Caco-2 (cell line): ENCODE data around the gene DCT. TPM values are rescaled to one million over a fixed set of nuclear protein-coding genes. Genes with fewer than 3 reads are reported as not detected.
A peak's percentile ranks its signal among the peaks of the same experiment; 100 is the strongest.

Experiments
- BruUV-seq: library from RNA; stranded (reverse); fragments of 400-500 nt; replicated peaks from 2 replicates; lab custom pipeline; 2021; lab: Mats Ljungman, UMichigan
- CTCF ChIA-PET: fragments of 300-600 bp; sonication (Branson Sonifier 250); formaldehyde crosslinking; loops from one replicate; lab custom pipeline; 2022; ENCODE audit warnings: antibody characterized with exemption; lab: Charles Lee
- POLR2A ChIA-PET: fragments of 300-600 bp; sonication (Branson Sonifier 250); formaldehyde crosslinking; loops from one replicate; lab custom pipeline; 2022; ENCODE audit warnings: antibody characterized with exemption; lab: Charles Lee
- DNase-seq, 2 experiments: peaks; one replicate each; pipeline versions ENCODE4 v3.0.0 to v3.0.0-alpha.2; 2020 to 2022
- H3K27me3 ChIP-seq: replicated peaks from 2 replicates; pipeline ENCODE4 v1.6.0; 2011; ENCODE audit warnings: low read length; ENCODE audit not compliant: control insufficient read depth, insufficient read depth
- H3K36me3 ChIP-seq: 2 replicates; pipeline ENCODE4 v1.5.1; 2011; ENCODE audit warnings: low read length; ENCODE audit not compliant: control insufficient read depth, insufficient read depth
- H3K4me1 ChIP-seq: fragments of 250-450 bp; sonication (Bioruptor Pico); 2 replicates; pipeline ENCODE4 v1.5.1; 2020; ENCODE audit warnings: mild to moderate bottlenecking
- H3K4me3 ChIP-seq: 2 replicates; pipeline ENCODE4 v1.5.1; 2011; ENCODE audit warnings: low read depth, mild to moderate bottlenecking, control low read depth, low read length
- H3K9me3 ChIP-seq: fragments of 250-450 bp; sonication (Bioruptor Pico); 2 replicates; pipeline ENCODE4 v1.5.1; 2020; ENCODE audit warnings: mild to moderate bottlenecking, moderate library complexity
- H3K27ac Mint-ChIP-seq: one replicate; pipeline ENCODE4 v1.8.0; 2022; ENCODE audit warnings: mixed read lengths; ENCODE audit not compliant: unreplicated experiment
- H3K27me3 Mint-ChIP-seq: one replicate; pipeline ENCODE4 v1.8.0; 2022; ENCODE audit warnings: mixed read lengths; ENCODE audit not compliant: insufficient read depth, unreplicated experiment
- H3K36me3 Mint-ChIP-seq: one replicate; pipeline ENCODE4 v1.8.0; 2022; ENCODE audit warnings: mild to moderate bottlenecking, mixed read lengths; ENCODE audit not compliant: insufficient read depth, unreplicated experiment
- H3K4me1 Mint-ChIP-seq: one replicate; pipeline ENCODE4 v1.8.0; 2022; ENCODE audit warnings: low read depth, mixed read lengths; ENCODE audit not compliant: unreplicated experiment
- H3K4me3 Mint-ChIP-seq: one replicate; pipeline ENCODE4 v1.8.0; 2022; ENCODE audit warnings: mild to moderate bottlenecking, moderate library complexity, mixed read lengths; ENCODE audit not compliant: unreplicated experiment
- H3K9me3 Mint-ChIP-seq: one replicate; pipeline ENCODE4 v1.8.0; 2022; ENCODE audit warnings: mixed read lengths; ENCODE audit not compliant: unreplicated experiment
- CTCF ChIP-seq, 2 experiments: fragments of 200-600 bp in 1 of 2; IDR thresholded peaks; 1 replicate in 1 of 2; 2 replicates in 1 of 2; pipeline versions ENCODE4 v1.5.1 to v1.8.0; 2011 to 2022; ENCODE audit warnings: antibody characterized with exemption in 1 of 2, control low read depth in 1 of 2, inconsistent platforms in 1 of 2, low read depth in 1 of 2, low read length in 1 of 2, mild to moderate bottlenecking in 1 of 2, moderate library complexity in 1 of 2; ENCODE audit not compliant: insufficient read depth in 1 of 2, severe bottlenecking in 1 of 2, unreplicated experiment in 1 of 2
- intact Hi-C: fragments of 100-400 bp; cut with micrococcal nuclease; formaldehyde crosslinking; loops from one replicate; pipeline ENCODE4 v1.10.0; 2022; ENCODE audit not compliant: unreplicated experiment
- total RNA-seq: library from RNA; stranded (reverse); gene quantifications from 2 replicates; pipeline ENCODE4 v1.2.3, GENCODE V29; 2022

The DCT gene
- total RNA-seq, 1 experiment from 2014 or later: not detected

- no TSS peak for BruUV-seq
- Mint-ChIP-seq H3K27me3 (peaks cover 16% of the 10 kb centered on the region), H3K9me3 (no peaks in the 10 kb centered on the region)
These were observed 25.1 kb downstream of the DCT start for GRCh38 chr13:94454334-94454733.

GRCh38 chr13:94444826-94445225 lies 34.7 kb downstream of the DCT start:
- Histone ChIP-seq H3K4me1 (no peaks in the 10 kb centered on the region), H3K9me3 (no peaks in the 10 kb centered on the region), H3K27me3 (no peaks in the 10 kb centered on the region), H3K4me3 (no peak overlapping the region), H3K36me3 (no peaks in the 10 kb centered on the region)
- no peaks in the 10 kb centered on the region for H3K4me1 Mint-ChIP-seq
- no peaks in the 10 kb centered on the region for H3K27me3 Mint-ChIP-seq
- intact Hi-C loops: no loop called here
- POLR2A ChIA-PET: no interaction called here
- no TSS peak for BruUV-seq
- TF ChIP-seq CTCF (IDR thresholded peaks at IDR 0.05; ENCODE audit: insufficient read depth in 1 of 2, low read depth in 1 of 2, low read length in 1 of 2, severe bottlenecking in 1 of 2, unreplicated experiment in 1 of 2): no peak
- H3K9me3 Mint-ChIP-seq: no peaks in the 10 kb centered on the region
- no peak for DNase-seq
- H3K27ac Mint-ChIP-seq: no peak overlapping the region
- H3K36me3 Mint-ChIP-seq: no peaks in the 10 kb centered on the region
- CTCF ChIA-PET: no interaction called here
- no peak overlapping the region for H3K4me3 Mint-ChIP-seq

More at GRCh38 chr13:94454334-94454733, 25.1 kb downstream of the DCT start:
- no peaks in the 10 kb centered on the region for H3K36me3 Mint-ChIP-seq
- H3K36me3 ChIP-seq: no peaks in the 10 kb centered on the region
- no peak overlapping the region for H3K4me3 ChIP-seq
- no peak for DNase-seq
- no peaks in the 10 kb centered on the region for H3K4me1 ChIP-seq
- H3K4me1 Mint-ChIP-seq: no peaks in the 10 kb centered on the region
- intact Hi-C loops: no loop called here
- CTCF ChIA-PET: interaction anchor here (0.6 kb wide), 1 partner anchor 9 kb away, joined by 3 read pairs; no protein-coding TSS in a partner anchor
- no peaks in the 10 kb centered on the region for H3K27me3 ChIP-seq
- no peak for TF ChIP-seq CTCF (IDR thresholded peaks at IDR 0.05; ENCODE audit: insufficient read depth in 1 of 2, low read depth in 1 of 2, low read length in 1 of 2, severe bottlenecking in 1 of 2, unreplicated experiment in 1 of 2)
- H3K27ac Mint-ChIP-seq: no peak overlapping the region
- H3K9me3 ChIP-seq: no peaks in the 10 kb centered on the region
- POLR2A ChIA-PET: no interaction called here
- H3K4me3 Mint-ChIP-seq: no peak overlapping the region

GRCh38 chr13:94435604-94436226 lies 43.8 kb downstream of the DCT start:
- CTCF ChIA-PET: interaction anchor here (0.9 to 1.7 kb wide), 6 partner anchors 19 to 185 kb away, joined by 3 to 16 read pairs (median 7); partner anchors contain the start of gene TGDS
- H3K4me3 ChIP-seq: no peak overlapping the region
- BruUV-seq: no TSS peak
- TF ChIP-seq CTCF (IDR thresholded peaks at IDR 0.05; ENCODE audit: insufficient read depth in 1 of 2, low read depth in 1 of 2, low read length in 1 of 2, severe bottlenecking in 1 of 2, unreplicated experiment in 1 of 2): peak; percentile 53 to 67
- peaks cover 7% of the 10 kb centered on the region for H3K4me1 ChIP-seq
- Mint-ChIP-seq H3K27ac (no peak overlapping the region), H3K9me3 (no peaks in the 10 kb centered on the region), H3K36me3 (no peaks in the 10 kb centered on the region), H3K27me3 (peaks cover 2% of the 10 kb centered on the region), H3K4me3 (no peak overlapping the region), H3K4me1 (peaks cover 19% of the 10 kb centered on the region)
- peak in 1 of 2 experiments; percentile 34 for DNase-seq
- H3K36me3 ChIP-seq: no peaks in the 10 kb centered on the region
- peaks cover 1% of the 10 kb centered on the region; the same call in 1 of the 2 replicates for H3K27me3 ChIP-seq
- H3K9me3 ChIP-seq: no peaks in the 10 kb centered on the region
- POLR2A ChIA-PET: no interaction called here
- intact Hi-C loops: loop anchor here (1.0 kb wide), 1 partner anchor 182 kb away; no protein-coding TSS in a partner anchor
